Measurements from ENCODE around the gene C12orf60.
"Not testable (repeated sequence)": the region's sequence is repeated elsewhere in the genome, so short reads cannot be mapped to it uniquely, and the experiment has no call there.

DNA sequence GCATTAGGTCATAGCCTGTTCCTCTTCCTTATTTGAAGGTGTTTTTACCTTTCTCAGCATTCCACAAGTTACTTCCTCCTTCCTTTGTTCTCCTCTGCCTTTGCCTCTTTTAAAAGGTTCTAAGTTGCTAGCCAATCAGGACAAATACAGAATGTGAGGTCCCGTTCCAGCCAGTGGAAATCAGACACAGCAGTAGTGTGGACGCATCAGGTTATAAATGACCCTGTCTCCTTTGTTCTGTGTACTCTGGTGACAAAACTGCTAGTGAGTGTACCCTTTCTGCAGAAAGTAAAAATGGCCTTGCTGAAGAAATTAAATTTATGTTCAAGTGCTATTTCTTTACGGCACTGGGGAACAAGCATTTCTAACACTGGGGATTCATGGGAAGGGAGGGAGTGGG lies 37.5 kb upstream of the C12orf60 start:
- TF ChIP-seq, protein P1, sequence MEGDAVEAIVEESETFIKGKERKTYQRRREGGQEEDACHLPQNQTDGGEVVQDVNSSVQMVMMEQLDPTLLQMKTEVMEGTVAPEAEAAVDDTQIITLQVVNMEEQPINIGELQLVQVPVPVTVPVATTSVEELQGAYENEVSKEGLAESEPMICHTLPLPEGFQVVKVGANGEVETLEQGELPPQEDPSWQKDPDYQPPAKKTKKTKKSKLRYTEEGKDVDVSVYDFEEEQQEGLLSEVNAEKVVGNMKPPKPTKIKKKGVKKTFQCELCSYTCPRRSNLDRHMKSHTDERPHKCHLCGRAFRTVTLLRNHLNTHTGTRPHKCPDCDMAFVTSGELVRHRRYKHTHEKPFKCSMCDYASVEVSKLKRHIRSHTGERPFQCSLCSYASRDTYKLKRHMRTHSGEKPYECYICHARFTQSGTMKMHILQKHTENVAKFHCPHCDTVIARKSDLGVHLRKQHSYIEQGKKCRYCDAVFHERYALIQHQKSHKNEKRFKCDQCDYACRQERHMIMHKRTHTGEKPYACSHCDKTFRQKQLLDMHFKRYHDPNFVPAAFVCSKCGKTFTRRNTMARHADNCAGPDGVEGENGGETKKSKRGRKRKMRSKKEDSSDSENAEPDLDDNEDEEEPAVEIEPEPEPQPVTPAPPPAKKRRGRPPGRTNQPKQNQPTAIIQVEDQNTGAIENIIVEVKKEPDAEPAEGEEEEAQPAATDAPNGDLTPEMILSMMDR (IDR thresholded peaks at IDR 0.05) = not testable (repeated sequence)
- TF ChIP-seq JUN (IDR thresholded peaks at IDR 0.05); NPAS2 (CRISPR knock-in tag; IDR thresholded peaks at IDR 0.05; ENCODE audit: borderline replicate concordance): not testable (repeated sequence)
- TF ChIP-seq, protein P2, sequence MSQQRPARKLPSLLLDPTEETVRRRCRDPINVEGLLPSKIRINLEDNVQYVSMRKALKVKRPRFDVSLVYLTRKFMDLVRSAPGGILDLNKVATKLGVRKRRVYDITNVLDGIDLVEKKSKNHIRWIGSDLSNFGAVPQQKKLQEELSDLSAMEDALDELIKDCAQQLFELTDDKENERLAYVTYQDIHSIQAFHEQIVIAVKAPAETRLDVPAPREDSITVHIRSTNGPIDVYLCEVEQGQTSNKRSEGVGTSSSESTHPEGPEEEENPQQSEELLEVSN (IDR thresholded peaks at IDR 0.05; ENCODE audit: borderline replicate concordance, low read depth) = not testable (repeated sequence)
